ENCODE results near the gene ATP6V0E1.

ATP6V0E1 gene

GRCh38 chr5:173078878-173079277 lies 95.3 kb downstream of the ATP6V0E1 start:
- no peak for DNase-seq (ENCODE audit: low read depth)
